Gastroesophageal sphincter (tissue), 4 donors: ENCODE measurements around the gene SENP5. TPM values are rescaled to one million over a fixed set of nuclear protein-coding genes. Genes with fewer than 3 reads are reported as not detected.
A peak's percentile ranks its signal among the peaks of the same experiment; 100 is the strongest.

Experiments
- ATAC-seq: fragments of 150-250 bp; one replicate; pipeline ENCODE4 v1.9.1; 2016; ENCODE audit warnings: mild to moderate bottlenecking, moderate library complexity
- H3K27ac ChIP-seq, 4 donors: fragments of 200-600 bp; sonication (generic) in 3 of 4; 1 replicate in 3 of 4; 2 replicates in 1 of 4; pipeline ENCODE4 v1.5.1; 2016 to 2019
- H3K27me3 ChIP-seq: fragments of 200-600 bp; sonication (generic); one replicate; pipeline ENCODE4 v1.5.1; 2019
- H3K36me3 ChIP-seq, 2 donors: fragments of 200-600 bp; sonication (generic); one replicate each; pipeline ENCODE4 v1.5.1; 2019; ENCODE audit warnings: control low read depth in 1 of 2
- H3K4me1 ChIP-seq, 3 donors: fragments of 200-600 bp; sonication (generic); 1 replicate in 2 of 3; 2 replicates in 1 of 3; pipeline ENCODE4 v1.5.1; 2016 to 2019; ENCODE audit warnings: control low read depth in 2 of 3
- H3K4me3 ChIP-seq, 2 donors: fragments of 200-600 bp; sonication (generic); one replicate each; pipeline ENCODE4 v1.5.1; 2019; ENCODE audit warnings: mild to moderate bottlenecking in 1 of 2, moderate library complexity in 1 of 2
- H3K9me3 ChIP-seq, 3 donors: fragments of 200-600 bp; sonication (generic); one replicate each; pipeline ENCODE4 v1.5.1; 2017 to 2019; ENCODE audit warnings: control low read depth in 2 of 3
- EP300 ChIP-seq: sonication (generic); formaldehyde crosslinking; IDR thresholded peaks from one replicate; pipeline ENCODE4 v1.6.1; 2017; ENCODE audit warnings: antibody characterized with exemption, mild to moderate bottlenecking
- POLR2A ChIP-seq, 2 donors: fragments of 450-650 bp; IDR thresholded peaks; one replicate each; pipeline ENCODE4 v1.6.1; 2017; ENCODE audit warnings: antibody characterized with exemption in 2 of 2, mild to moderate bottlenecking in 2 of 2, moderate library complexity in 1 of 2
- POLR2AphosphoS5 ChIP-seq: sonication (generic); formaldehyde crosslinking; IDR thresholded peaks from one replicate; pipeline ENCODE4 v1.6.1; 2017; ENCODE audit warnings: antibody characterized with exemption
- WGBS, 2 donors: methylation state at CpG; one replicate each; pipeline ENCODE4 v1.1.5; 2018; ENCODE audit warnings: low coverage in 1 of 2; 5-methylcytosine and 5-hydroxymethylcytosine counted together
- total RNA-seq, 4 donors: library from RNA; depleted of rRNA; stranded (reverse); fragments of >200 nt; gene quantifications; one replicate each; pipeline ENCODE4 v1.1.0, GENCODE V29; 2016
- TF ChIP-seq, protein P1 (sequence below), 4 experiments: fragments of 200-600 bp in 2 of 4; fragments of 450-650 bp in 2 of 4; sonication (generic) in 1 of 4; IDR thresholded peaks; one replicate each; pipeline ENCODE4 v1.5.1; 2017 to 2019; ENCODE audit warnings: antibody characterized with exemption in 4 of 4, mild to moderate bottlenecking in 2 of 4, moderate library complexity in 2 of 4

Gene SENP5
- total RNA-seq, 4 donors from 2014 or later: 47.0 to 79.5 (median 52.0) TPM

DNA sequence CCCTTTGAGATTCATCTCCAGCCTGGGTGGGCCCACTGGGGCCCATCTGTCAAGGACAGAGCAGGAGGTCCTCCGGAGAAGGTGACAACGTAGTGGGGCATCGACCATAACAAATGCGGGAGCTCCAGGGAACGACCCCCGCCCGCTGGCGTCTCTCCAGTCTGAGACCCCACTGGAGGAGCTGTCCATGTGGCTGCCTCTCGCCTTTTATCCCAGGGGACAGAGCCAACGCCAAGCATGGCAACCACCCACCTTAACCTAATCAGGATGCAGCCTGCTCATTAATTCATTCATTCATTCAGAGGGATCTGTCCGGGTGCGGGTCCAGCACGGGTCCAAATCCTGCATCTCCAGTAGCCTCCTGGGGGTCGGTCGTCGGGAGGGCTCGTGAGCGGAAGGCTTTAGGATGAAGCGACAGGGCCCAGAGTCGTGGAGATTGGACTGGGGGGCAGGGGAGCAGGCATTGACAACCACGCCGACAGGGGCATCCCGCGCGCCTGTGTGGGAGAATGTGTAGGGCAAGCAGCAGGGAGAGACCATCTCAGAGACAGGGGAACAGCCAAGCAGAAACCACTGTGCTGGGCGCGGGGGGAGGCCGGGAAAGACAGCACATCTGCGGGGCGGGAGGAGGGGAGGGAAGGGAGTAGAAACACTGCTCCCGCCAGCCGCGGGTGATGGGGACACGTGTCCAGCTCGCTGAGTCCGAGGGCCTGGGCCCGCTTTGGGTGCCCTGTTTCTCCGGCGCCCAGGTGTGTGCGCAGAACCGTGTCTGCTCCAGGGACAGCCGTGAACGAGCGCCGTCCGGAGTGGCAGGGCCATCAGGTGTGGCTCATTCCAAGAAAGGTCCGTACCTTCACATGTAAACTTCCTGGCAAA is 99.0 kb downstream of the SENP5 start:
- 70% methylated on average over 16 of the region's 47 CpGs; no CpG with 5 or more reads in 1 of the 2 donors for WGBS, 2 donors
- H3K4me1 ChIP-seq: peaks cover 0 to 24% (median 8%) of the 10 kb centered on the region in 3 donors
- no peaks in the 10 kb centered on the region for H3K9me3 ChIP-seq
- no peaks in the 10 kb centered on the region for H3K36me3 ChIP-seq
- TF ChIP-seq, protein P1, sequence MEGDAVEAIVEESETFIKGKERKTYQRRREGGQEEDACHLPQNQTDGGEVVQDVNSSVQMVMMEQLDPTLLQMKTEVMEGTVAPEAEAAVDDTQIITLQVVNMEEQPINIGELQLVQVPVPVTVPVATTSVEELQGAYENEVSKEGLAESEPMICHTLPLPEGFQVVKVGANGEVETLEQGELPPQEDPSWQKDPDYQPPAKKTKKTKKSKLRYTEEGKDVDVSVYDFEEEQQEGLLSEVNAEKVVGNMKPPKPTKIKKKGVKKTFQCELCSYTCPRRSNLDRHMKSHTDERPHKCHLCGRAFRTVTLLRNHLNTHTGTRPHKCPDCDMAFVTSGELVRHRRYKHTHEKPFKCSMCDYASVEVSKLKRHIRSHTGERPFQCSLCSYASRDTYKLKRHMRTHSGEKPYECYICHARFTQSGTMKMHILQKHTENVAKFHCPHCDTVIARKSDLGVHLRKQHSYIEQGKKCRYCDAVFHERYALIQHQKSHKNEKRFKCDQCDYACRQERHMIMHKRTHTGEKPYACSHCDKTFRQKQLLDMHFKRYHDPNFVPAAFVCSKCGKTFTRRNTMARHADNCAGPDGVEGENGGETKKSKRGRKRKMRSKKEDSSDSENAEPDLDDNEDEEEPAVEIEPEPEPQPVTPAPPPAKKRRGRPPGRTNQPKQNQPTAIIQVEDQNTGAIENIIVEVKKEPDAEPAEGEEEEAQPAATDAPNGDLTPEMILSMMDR (IDR thresholded peaks at IDR 0.05): no peak
- H3K4me3 ChIP-seq: no peak overlapping the region
- no peaks in the 10 kb centered on the region for H3K27me3 ChIP-seq
- no peak overlapping the region for H3K27ac ChIP-seq
- ATAC-seq: no peak

GRCh38 chr3:196967412-196968232 is 99.9 kb downstream of the SENP5 start:
- Histone ChIP-seq H3K27me3 (no peaks in the 10 kb centered on the region), H3K4me1 (peaks cover 0 to 24% (median 8%) of the 10 kb centered on the region in 3 donors), H3K4me3 (peak overlapping the region; percentile 87 to 96), H3K27ac (peak overlapping the region in 2 of 4 donors; percentile 72 to 85), H3K9me3 (no peaks in the 10 kb centered on the region), H3K36me3 (no peaks in the 10 kb centered on the region)
- 64% methylated on average over 12 of the region's 35 CpGs; no CpG with 5 or more reads in 1 of the 2 donors for WGBS, 2 donors
- ATAC-seq: no peak
- no peak for TF ChIP-seq POLR2A (IDR thresholded peaks at IDR 0.05)
- TF ChIP-seq, protein P1 (IDR thresholded peaks at IDR 0.05): no peak
- TF ChIP-seq EP300: no peak
- TF ChIP-seq POLR2AphosphoS5: no peak

- WGBS, 2 donors: no CpG with 5 or more reads among the region's 98 CpGs
- H3K27ac ChIP-seq: peak within 1 kb of the TSS; percentile 47 to 85 (median 76)
- no peaks in the 10 kb centered on the region for H3K36me3 ChIP-seq
- H3K9me3 ChIP-seq: no peaks in the 10 kb centered on the region
- peak; percentile 84 for ATAC-seq
- peaks cover 0 to 24% (median 8%) of the 10 kb centered on the region in 3 donors for H3K4me1 ChIP-seq
- H3K27me3 ChIP-seq: no peaks in the 10 kb centered on the region
- H3K4me3 ChIP-seq: peak within 1 kb of the TSS; percentile 87 to 96
- TF ChIP-seq, protein P1 (IDR thresholded peaks at IDR 0.05): no peak
- no peak for TF ChIP-seq EP300
- TF ChIP-seq POLR2AphosphoS5: no peak
- peak; percentile 32 to 50 for TF ChIP-seq POLR2A (IDR thresholded peaks at IDR 0.05)
These were observed 100.8 kb downstream of the SENP5 start, which contains the start of gene PIGZ for GRCh38 chr3:196968233-196969133. Gene PIGZ (minus strand): TSS chr3:196968833. CDS start chr3:196952031, 16,802 bp downstream.

- peak overlapping the region; percentile 87 to 96 for H3K4me3 ChIP-seq
- H3K27ac ChIP-seq: peak overlapping the region; percentile 47 to 85 (median 76)
- no peaks in the 10 kb centered on the region for H3K27me3 ChIP-seq
- H3K36me3 ChIP-seq: no peaks in the 10 kb centered on the region
- H3K4me1 ChIP-seq: peaks cover 0 to 24% (median 8%) of the 10 kb centered on the region in 3 donors
- ATAC-seq: peak; percentile 8
- H3K9me3 ChIP-seq: no peaks in the 10 kb centered on the region
- TF ChIP-seq EP300 (no peak), POLR2A (IDR thresholded peaks at IDR 0.05) (no peak), POLR2AphosphoS5 (no peak)
- TF ChIP-seq, protein P1 (IDR thresholded peaks at IDR 0.05): no peak
- no CpG with 5 or more reads among the region's 72 CpGs for WGBS, 2 donors
These were observed 101.5 kb downstream of the SENP5 start for GRCh38 chr3:196969134-196969659.
